GM18505 (cell line): ENCODE measurements around the gene NPTN.
"Not testable (repeated sequence)": the region's sequence is repeated elsewhere in the genome, so short reads cannot be mapped to it uniquely, and the experiment has no call there.

Experiments
- ATAC-seq: cut with Tn5 transposase; IDR thresholded peaks from one replicate; pipeline ENCODE4 v1.9.1; 2021; ENCODE audit not compliant: unreplicated experiment
- POLR2A ChIP-seq: IDR thresholded peaks from 4 replicates; pipeline ENCODE4 v1.6.1; 2011; ENCODE audit warnings: borderline replicate concordance; ENCODE audit not compliant: insufficient read depth, insufficient read length; ENCODE audit errors: extremely low read depth

Gene NPTN

DNA sequence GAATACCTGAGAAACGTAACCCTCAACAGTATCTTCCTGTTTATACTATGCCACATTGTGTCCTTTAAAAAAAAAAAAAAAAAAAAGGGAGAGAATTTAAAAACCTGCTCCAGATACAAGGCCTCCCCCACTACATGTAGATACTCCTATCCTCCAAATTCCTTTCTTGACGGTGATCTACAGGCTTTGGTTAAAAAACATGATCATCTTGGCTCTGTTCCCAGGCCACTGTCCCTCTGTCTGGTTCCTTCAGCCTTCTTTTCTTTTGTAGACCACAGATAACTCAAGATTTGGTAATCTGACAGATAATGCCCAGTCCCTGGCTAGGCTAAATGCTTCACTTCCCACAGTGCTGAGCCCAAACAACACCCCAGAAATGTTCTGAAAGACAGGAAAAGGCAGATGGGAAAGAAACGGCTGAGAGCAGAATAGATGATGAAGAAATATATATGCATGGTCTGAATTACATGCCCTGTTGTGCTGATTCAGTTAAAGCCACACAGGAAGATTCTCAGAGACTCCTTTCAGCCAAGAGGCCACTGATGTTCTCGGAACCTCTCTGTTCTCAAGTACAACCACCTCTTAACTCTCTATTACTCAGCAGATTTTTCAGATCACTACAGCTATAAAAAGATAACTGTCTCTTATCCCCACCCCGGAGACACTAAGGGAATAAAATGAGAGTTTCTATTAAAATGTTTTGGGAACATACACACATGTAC lies 48.3 kb downstream of the NPTN start:
- TF ChIP-seq POLR2A: no peak

DNA sequence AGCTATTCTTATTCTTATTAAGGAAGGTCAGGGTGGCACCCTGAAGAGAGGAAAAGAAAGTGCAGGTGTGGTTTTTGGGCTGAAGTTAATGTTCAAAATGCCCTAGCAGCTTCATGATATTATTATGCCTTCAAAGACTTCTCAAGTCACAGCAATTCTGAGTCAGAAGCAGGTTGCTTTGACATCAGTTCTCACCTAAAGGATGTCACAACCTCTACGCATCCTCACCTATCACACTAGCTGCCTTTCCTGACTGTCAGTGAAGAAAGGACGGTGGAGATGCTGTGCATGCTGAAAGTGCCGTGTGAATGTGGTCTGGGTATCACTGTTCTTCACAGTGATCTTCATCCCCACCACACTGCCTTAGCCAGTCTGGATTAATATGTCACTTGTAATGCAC lies 49.6 kb downstream of the NPTN start:
- ATAC-seq: no peak
- TF ChIP-seq POLR2A: no peak

More for the DNA sequence above, 48.3 kb downstream of the NPTN start:
- ATAC-seq: no peak

DNA sequence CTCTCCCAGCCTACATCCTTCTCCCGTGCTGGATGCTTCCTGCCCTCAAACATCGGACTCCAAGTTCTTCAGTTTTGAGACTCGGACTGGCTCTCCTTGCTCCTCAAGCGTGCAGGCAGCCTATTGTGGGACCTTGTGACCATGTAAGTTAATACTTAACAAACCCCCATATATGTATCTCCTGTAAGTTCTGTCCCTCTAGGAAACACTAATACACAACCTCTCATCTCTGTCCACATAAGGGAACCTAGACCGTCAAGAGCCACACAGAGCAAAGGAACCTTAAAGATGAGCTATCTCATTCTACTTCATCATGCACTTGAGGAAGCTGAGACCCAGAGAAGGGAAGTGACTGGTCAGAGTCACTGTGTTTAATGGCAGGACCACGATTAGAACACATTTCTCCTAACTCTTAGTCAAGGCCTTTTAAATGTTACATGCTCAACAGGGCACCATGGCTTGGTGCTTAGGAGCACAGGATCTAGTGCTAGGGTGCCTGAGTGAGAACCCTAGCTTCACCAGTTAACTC lies 50.3 kb downstream of the NPTN start:
- no peak for TF ChIP-seq POLR2A
- ATAC-seq: no peak

DNA sequence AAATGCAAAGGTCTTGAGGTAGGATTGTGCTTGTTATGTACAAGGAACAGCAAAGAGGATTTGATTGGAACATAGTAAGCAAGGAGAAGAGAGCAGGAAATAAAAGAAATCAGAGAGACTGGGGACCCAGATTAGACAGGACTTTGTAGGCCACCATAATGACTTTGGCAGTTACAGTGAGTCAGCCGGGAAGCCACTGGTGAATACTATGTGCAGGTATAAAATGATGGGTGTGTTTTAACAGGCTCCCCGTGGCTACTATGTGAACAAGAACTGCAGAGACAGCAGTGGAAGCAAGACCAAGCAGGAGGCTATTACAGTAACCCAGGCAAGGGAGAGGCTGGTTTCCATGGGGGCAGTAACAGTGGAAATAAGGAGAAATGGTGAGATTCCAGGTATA lies 55.2 kb downstream of the NPTN start:
- no peak for TF ChIP-seq POLR2A
- ATAC-seq: no peak

DNA sequence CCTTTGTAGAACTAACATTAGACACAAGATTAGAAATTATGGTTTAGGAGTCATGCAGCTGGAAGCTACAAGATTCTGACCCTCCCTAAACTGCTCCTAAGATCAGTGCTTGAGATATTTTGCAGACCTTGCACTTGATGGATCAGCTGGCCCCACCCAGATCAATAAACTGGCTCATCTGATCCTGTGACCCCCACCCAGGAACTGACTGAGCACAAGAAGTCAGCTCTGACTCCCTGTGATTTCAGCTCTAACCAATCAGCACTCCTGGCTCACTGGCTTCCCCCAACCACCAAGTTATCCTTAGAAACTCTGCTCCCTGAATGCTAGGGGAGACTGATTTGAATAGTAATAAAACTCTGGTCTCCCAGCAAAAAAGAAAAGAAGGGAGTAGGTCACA lies 55.6 kb downstream of the NPTN start:
- not testable (repeated sequence) for ATAC-seq

DNA sequence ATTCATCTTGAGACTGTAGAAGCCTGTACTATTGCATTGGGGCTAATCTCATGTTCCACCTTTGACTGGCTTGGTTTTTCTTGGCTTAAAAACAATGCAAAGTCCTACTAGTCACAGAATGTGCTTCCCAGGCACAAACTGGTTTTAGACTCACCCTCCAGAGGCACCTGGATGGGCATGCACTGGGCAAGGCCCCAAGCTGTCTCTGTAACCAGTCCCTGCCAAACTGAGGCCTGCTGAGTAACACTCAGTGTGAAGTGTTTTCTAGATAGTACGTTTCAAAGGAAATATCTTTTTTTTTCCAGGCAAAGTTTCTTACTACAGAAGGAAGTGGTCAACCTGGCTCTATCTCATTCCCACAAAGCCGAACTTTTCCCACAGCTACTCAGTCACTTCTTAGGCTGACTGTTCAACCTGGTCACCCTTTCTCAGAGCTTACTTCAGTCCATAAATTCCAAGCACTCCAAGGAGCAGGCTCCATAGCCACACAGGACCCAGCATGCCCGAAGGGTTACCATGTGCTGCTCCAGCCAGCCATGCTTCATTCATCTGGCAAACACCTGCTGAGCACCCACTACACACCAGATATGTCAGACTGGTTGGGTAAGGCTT lies 57.4 kb downstream of the NPTN start:
- ATAC-seq: no peak
- no peak for TF ChIP-seq POLR2A

DNA sequence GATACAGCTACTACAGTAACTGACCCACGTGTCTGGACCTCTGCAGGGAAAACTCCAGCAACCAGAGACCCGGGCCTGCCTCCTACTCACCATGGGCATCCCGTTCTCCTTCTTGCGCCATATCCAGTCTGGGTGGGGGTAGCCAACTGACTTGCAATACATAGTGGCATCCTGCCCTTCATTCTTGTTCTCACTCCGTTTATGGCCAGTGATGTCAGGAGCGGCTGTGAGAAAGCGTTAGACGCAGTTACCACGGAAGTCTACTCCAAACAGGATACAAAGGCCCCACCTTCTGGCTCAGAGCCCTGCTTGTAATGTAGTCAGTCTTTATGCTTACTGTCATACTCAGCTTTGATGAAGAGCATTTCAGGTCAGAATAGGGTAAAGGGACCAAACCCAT lies 59.6 kb downstream of the NPTN start:
- no peak for TF ChIP-seq POLR2A
- no peak for ATAC-seq

DNA sequence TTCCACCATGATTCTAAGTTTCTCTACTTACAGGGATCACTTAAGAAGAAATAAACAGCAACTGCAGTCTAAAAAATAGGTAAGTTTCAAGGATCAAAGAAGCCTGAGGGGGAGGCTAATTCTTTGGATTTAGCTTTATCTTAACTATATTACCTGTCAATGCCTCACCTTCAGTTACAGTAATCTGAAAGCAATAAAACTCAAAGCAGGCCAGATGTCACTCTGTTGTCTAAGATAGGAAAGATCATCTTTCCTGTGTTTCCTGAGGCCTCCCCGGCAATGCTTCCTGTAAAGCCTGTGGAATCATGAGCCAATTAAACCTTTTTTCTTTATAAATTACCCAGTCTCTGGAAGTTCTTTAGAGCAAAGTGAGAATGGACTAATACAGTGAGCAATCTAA lies 60.2 kb downstream of the NPTN start:
- ATAC-seq: no peak
- TF ChIP-seq POLR2A: no peak

DNA sequence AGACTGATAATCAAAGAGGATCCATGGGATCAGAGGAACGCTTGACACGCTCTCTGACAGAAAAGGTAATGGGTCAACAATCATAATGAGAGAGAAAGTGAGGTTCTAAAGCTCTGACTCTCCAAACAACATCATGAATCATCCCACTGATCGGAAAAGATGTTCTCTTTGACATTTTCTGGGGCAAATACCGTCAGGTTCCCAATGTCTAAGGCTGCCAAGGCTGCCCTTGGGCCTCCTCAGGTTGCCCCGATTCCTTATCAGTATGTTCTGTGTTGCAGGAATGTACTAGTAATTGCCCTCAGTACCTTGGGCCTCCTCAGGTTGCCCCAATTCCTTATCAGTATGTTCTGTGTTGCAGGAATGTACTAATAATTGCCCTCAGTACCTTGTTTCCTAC lies 60.9 kb downstream of the NPTN start:
- no peak for ATAC-seq
- TF ChIP-seq POLR2A: no peak

DNA sequence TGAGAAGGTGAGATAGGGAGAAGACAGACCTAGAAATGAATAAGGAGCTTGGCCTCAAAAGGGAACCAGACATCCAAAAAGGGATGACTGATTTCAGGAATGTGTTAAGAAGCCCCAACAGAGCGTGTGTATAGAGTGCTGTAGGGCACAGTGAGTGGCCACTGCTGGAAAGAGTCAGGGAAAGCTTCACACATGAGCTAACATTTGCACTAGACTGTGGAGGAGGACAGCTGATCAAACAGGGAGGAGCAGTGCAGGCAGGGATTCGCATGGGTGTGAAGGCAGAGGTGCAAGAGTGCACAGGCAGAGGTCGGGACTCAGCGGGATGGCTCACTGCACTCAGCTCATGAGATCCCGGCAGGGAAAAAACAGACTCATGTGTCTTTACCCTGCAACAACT lies 61.8 kb downstream of the NPTN start:
- no peak for ATAC-seq
- no peak for TF ChIP-seq POLR2A

DNA sequence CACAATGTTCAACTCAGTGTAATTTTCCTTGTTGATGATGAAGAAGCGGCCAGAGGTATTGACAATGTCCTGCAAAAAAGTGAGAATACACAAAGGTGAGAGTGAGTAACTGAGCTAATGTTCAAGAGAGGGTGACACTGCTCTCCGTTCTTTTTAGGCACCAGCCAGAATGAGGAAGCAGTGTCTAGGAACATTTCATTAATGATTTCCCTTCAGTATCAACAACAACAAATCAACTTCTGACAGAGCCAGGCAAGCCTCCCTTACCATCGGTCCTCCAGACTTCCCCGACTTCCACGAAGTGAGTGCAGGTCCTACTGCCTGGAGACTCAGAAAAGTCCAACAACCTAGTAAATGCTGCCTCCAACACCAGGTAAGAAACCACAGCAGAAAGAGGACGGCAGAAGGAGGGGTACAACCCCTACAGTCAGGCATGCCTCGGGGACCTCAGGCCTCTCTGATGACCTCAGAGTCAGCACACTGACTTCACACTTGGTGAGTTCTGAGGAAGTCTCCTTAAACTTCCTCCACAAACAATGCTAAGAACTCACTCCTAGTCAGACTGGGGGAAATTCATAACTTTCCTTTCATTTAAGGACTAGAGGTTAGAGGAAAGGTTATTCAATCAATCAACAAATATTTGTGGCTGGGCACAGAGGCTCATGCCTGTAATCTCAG lies 62.7 kb downstream of the NPTN start:
- ATAC-seq: no peak
- no peak for TF ChIP-seq POLR2A

DNA sequence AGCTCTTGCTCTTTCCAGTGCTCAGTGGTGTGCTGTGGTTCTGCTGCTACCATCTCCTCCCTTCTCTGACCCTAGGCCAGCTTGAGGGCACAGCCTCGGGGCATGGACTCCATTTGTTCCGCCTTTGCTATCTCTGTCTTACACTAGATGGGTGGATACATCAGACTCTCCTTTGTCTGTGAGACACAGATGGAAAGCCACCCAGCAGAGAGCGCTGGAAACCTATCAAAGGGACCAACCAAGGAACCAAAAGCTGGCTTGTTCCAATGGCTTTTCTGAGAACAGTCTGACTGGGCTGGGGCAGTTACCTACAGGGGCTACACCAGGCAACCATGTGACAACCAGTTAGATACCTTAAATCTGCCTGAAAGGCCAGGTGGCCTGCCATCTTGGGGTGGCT lies 63.8 kb downstream of the NPTN start:
- TF ChIP-seq POLR2A: no peak
- no peak for ATAC-seq

DNA sequence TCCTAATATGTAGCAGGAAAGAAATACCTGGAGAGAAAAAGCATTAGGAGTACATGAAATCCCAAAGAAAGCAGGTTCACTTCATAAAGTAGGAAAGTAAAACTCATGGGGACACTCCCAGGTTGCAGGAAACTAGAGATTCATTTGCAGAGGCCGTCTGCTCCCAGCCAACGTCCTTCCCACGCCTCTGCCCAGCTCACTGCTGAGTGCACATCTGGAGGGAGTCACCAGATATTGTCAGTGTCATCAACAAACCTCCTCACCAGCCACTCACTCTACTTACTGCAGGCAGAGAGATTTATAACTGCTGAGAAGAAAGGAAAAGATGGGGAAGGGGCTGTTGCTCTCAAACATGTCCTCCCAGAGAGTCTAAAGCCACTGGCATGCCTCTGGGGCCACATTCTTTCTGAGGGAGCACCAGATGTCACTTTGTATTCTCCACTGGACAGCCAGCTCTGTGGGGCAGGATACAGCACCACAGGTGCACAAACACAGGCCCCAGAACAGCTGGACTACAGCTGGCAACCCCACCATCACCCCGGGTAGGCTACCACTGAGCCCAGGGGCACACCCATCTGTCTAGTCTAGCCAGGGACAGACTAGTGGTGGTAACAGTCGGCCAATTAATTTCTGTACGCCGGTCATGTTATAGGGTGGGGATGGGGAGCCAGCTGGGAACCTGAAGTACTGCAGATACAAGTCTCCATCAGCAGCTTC lies 64.5 kb downstream of the NPTN start:
- no peak for ATAC-seq
- TF ChIP-seq POLR2A: no peak
